ENCODE measurements around the gene MMP2. TPM values are rescaled to one million over a fixed set of nuclear protein-coding genes. Genes with fewer than 3 reads are reported as not detected.

MMP2 gene
- total RNA-seq, 1 experiment from 2014 or later = 1.5 TPM

DNA sequence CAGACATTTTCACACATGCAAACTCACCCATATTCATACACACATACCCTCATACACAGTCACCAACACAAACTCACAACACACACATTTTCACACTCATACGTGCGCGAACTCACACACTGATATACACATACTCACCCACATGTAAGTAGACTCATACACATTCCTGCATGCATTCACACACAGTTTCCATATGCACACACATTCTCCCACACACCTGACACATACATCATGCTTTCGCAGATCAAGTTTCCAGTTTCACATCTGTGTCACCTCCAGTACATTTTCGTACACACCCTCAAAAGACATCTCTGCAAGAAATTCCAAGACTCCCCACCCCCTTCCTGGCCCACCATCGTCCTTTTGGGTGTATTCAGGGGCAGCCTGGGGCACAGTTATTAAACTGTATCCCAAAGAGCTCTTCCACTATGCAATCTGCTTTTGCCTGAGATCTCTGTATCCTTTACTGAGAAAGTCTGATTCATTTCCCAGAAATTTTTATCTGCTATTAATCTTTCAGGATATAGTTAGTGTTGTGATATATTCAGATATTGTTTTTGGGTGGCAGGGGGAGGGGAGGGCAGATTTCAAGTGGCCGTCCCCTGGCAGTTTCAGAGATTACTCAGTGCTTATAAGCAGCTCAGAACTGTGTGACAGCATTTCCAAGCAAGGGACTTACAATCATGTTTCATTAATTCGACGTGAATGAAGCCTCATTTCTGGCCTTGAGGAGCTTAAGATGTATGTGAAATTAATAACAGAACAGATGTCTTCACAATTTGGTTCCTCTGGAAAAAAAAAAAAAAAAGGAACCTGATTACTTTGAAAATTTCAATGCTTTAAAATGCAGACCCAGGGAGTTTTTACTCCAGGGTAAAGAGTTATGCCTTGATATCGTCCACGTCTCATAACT is 35.3 kb upstream of the MMP2 start:
- TF ChIP-seq ELF1 (IDR thresholded peaks at IDR 0.05; ENCODE audit: borderline replicate concordance, low read depth) (no peak), SP1 (IDR thresholded peaks at IDR 0.05; ENCODE audit: low read depth) (no peak), POLR2AphosphoS5 (IDR thresholded peaks at IDR 0.05; ENCODE audit: low read depth, low read length) (no peak), REST (IDR thresholded peaks at IDR 0.05; ENCODE audit: low read depth) (no peak), ZNF274 (IDR thresholded peaks at IDR 0.05; ENCODE audit: low read depth, low read length) (no peak), CBX3 (IDR thresholded peaks at IDR 0.05; ENCODE audit: low read depth) (no peak), CEBPB (IDR thresholded peaks at IDR 0.05; ENCODE audit: low read depth) (no peak), ATF3 (IDR thresholded peaks at IDR 0.05) (no peak), EZH2 (IDR thresholded peaks at IDR 0.05) (no peak)
- ChIA-PET CTCF (interaction anchor here (1.5 kb wide), 1 partner anchor 21 kb away, joined by 5 read pairs; no protein-coding TSS in a partner anchor), RAD21 (ENCODE audit: low non-redundant PET in 1 of 2, low total read pairs in 2 of 2, uncharacterized antibody in 2 of 2, unreplicated experiment in 2 of 2) (no interaction called here), POLR2A (no interaction called here)
- Histone ChIP-seq H3K9me2 (ENCODE audit: insufficient read depth) (no peaks in the 10 kb centered on the region), H3K36me3 (ENCODE audit: control insufficient read depth in 1 of 2, insufficient read depth in 2 of 2, low read length in 2 of 2) (no peaks in the 10 kb centered on the region), H3K4me1 (ENCODE audit: control insufficient read depth in 1 of 2, insufficient read depth in 2 of 2, low read length in 2 of 2) (no peaks in the 10 kb centered on the region), H3K27me3 (ENCODE audit: insufficient read depth, low read length) (peaks cover 23% of the 10 kb centered on the region), H2AFZ (ENCODE audit: low read depth, low read length, poor library complexity, severe bottlenecking) (no peak overlapping the region), H4K20me1 (ENCODE audit: insufficient read depth) (no peaks in the 10 kb centered on the region), H3K79me2 (ENCODE audit: insufficient read depth, low read length) (no peaks in the 10 kb centered on the region), H3K9ac (ENCODE audit: low read length) (no peak overlapping the region), H3K4me3 (replicated peaks in 1 of 2; ENCODE audit: low read depth in 1 of 2, low read length in 2 of 2) (no peak overlapping the region), H3K9me3 (ENCODE audit: control insufficient read depth in 1 of 2, insufficient read depth in 1 of 2, low read depth in 1 of 2, low read length in 2 of 2) (no peaks in the 10 kb centered on the region), H3K27ac (ENCODE audit: low read depth, low read length) (no peak overlapping the region), H3K4me2 (ENCODE audit: low read length) (no peak overlapping the region)
- DNase-seq (ENCODE audit: low read depth, low spot score) (no peak), ATAC-seq (no peak)
- BruUV-seq (replicated peaks) = no TSS peak
- intact Hi-C loops (cut with micrococcal nuclease) = no loop called here
